Activated T-helper 1 cell treated with anti-CD3 and anti-CD28 coated beads, Interleukin-12 subunit alpha, Interleukin-12 subunit beta, Interleukin-2, Interleukin-4 antibody, amounts not matched to agents 30 ng/mL and 10 ng/mL and 1 ng/mL, durations not matched to agents 14 hours and 24 hours and 36 hours (primary cell): Measurements from ENCODE around the gene CA5A. TPM values are rescaled to one million over a fixed set of nuclear protein-coding genes. Genes with fewer than 3 reads are reported as not detected.

Experiments used
- DNase-seq: peaks from one replicate; pipeline ENCODE4 v3.0.0; 2021; ENCODE audit warnings: low spot score
- H3K27ac Mint-ChIP-seq: one replicate; pipeline ENCODE4 v1.8.0; 2021; ENCODE audit warnings: mild to moderate bottlenecking, mixed read lengths
- H3K27me3 Mint-ChIP-seq: one replicate; pipeline ENCODE4 v1.8.0; 2022; ENCODE audit warnings: mild to moderate bottlenecking, moderate library complexity, mixed read lengths; ENCODE audit not compliant: insufficient read depth
- H3K36me3 Mint-ChIP-seq: one replicate; pipeline ENCODE4 v1.8.0; 2021; ENCODE audit warnings: low read depth, mixed read lengths
- H3K4me1 Mint-ChIP-seq: one replicate; pipeline ENCODE4 v1.8.0; 2021; ENCODE audit warnings: low read depth, mixed read lengths
- H3K4me3 Mint-ChIP-seq: one replicate; pipeline ENCODE4 v1.8.0; 2021; ENCODE audit warnings: mild to moderate bottlenecking, moderate library complexity, mixed read lengths
- H3K9me3 Mint-ChIP-seq: one replicate; pipeline ENCODE4 v1.8.0; 2021; ENCODE audit warnings: mixed read lengths
- intact Hi-C: fragments of 100-400 bp; cut with micrococcal nuclease; formaldehyde crosslinking; loops from one replicate; pipeline ENCODE4 v1.15.1; 2024
- total RNA-seq: library from RNA; stranded (reverse); gene quantifications from 2 replicates; pipeline ENCODE4 v1.2.3, GENCODE V29; 2022

CA5A gene
- total RNA-seq, 1 donor from 2014 or later, result 0.13 TPM

GRCh38 chr16:87959391-87959990 lies 23.2 kb upstream of the CA5A start:
- no peaks in the 10 kb centered on the region for H3K27me3 Mint-ChIP-seq
- H3K4me3 Mint-ChIP-seq, result peak overlapping the region; percentile 66
- peak overlapping the region; percentile 2 for H3K27ac Mint-ChIP-seq
- intact Hi-C loops, result loop anchor here (10.0 kb wide), 1 partner anchor 745 kb away; the partner anchor contains the start of genes CTU2 and RNF166
- H3K9me3 Mint-ChIP-seq, result no peaks in the 10 kb centered on the region
- peaks cover 64% of the 10 kb centered on the region for H3K4me1 Mint-ChIP-seq
- DNase-seq, result no peak
- H3K36me3 Mint-ChIP-seq, result peaks cover 24% of the 10 kb centered on the region

DNA sequence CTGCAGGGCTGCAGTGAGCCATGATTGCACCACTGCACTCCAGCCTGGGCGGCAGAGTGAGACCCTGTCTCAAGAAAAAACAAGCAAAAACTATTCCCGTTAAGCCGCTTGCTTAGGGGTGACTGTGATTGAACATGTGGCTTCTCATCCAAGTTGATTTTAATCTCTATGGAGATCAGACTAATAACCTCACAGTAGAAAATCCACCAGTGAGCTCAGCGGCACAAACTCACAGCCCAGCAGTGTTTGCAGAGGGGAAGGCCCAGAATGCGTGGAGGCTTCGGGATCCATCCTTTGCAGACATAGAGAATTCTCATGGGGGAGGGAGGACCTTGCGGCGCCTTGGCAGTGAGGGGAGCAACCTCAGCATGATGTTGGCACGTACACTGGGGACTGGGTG lies 22.3 kb upstream of the CA5A start:
- H3K27me3 Mint-ChIP-seq, result no peaks in the 10 kb centered on the region
- H3K9me3 Mint-ChIP-seq, result no peaks in the 10 kb centered on the region
- H3K27ac Mint-ChIP-seq, result no peak overlapping the region
- H3K36me3 Mint-ChIP-seq, result peaks cover 30% of the 10 kb centered on the region
- intact Hi-C loops, result loop anchor here (10.0 kb wide), 1 partner anchor 746 kb away; the partner anchor contains the start of genes CTU2 and RNF166
- peaks cover 64% of the 10 kb centered on the region for H3K4me1 Mint-ChIP-seq
- no peak overlapping the region for H3K4me3 Mint-ChIP-seq
- no peak for DNase-seq

DNA sequence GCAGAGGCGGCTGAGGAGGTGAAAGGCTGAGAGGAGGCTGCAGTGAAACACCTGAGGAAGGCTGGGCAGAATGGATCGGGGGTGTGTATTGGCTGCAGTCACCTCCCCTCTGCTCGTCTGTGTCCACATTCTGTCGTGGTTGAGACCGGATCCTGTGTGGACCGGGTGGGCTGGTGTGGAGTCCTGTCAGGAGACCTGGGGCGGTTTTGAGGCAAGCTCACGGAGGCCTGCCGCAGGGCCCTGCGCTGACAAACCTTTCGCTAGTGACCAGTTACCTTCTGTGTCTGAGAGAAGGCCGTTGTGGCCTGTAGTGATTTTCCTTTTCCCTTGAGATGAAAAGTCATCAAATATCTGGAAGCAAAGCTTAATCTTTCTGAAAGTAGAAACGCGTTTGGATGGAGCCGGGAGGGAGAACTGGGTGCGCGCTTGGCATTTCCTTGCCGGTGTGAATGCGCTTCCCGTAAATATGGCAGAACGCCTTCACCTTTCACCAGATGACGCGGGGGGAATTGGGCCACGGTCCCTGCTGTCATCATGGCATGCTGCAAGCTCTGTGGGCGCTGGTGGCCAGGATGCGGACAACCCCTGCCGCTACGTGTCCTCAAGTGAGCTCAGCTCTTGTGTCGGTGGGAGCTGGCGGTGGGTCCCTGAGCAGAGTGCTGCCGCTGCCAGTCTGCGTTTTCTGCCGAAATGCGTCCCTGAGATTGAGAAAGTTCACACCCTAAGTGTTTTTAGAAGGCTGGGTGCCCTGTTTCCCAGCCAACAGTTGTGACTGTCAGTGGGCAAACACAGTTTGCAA lies 21.2 kb upstream of the CA5A start:
- Mint-ChIP-seq H3K36me3 (peaks cover 27% of the 10 kb centered on the region), H3K4me1 (peaks cover 58% of the 10 kb centered on the region), H3K27ac (peak overlapping the region; percentile 98), H3K4me3 (peak overlapping the region; percentile 78), H3K27me3 (no peaks in the 10 kb centered on the region), H3K9me3 (no peaks in the 10 kb centered on the region)
- intact Hi-C loops, result loop anchor here (2.0 to 10.0 kb wide), 2 partner anchors 47 to 747 kb away; partner anchors contain the start of genes CTU2 and RNF166
- DNase-seq, result no peak

GRCh38 chr16:87956365-87957231 lies 20.3 kb upstream of the CA5A start:
- peak; percentile 72 for DNase-seq
- peaks cover 31% of the 10 kb centered on the region for H3K36me3 Mint-ChIP-seq
- H3K27me3 Mint-ChIP-seq, result no peaks in the 10 kb centered on the region
- H3K9me3 Mint-ChIP-seq, result no peaks in the 10 kb centered on the region
- H3K27ac Mint-ChIP-seq, result peak overlapping the region; percentile 98
- peak overlapping the region; percentile 78 for H3K4me3 Mint-ChIP-seq
- H3K4me1 Mint-ChIP-seq, result peaks cover 62% of the 10 kb centered on the region
- intact Hi-C loops, result loop anchor here (1.0 to 10.0 kb wide), 5 partner anchors 25 to 748 kb away; partner anchors contain the start of genes CTU2 and RNF166

- intact Hi-C loops, result loop anchor here (1.0 to 10.0 kb wide), 5 partner anchors 25 to 749 kb away; partner anchors contain the start of genes CTU2 and RNF166
These were observed 19.7 kb upstream of the CA5A start for GRCh38 chr16:87956098-87956364.

DNA sequence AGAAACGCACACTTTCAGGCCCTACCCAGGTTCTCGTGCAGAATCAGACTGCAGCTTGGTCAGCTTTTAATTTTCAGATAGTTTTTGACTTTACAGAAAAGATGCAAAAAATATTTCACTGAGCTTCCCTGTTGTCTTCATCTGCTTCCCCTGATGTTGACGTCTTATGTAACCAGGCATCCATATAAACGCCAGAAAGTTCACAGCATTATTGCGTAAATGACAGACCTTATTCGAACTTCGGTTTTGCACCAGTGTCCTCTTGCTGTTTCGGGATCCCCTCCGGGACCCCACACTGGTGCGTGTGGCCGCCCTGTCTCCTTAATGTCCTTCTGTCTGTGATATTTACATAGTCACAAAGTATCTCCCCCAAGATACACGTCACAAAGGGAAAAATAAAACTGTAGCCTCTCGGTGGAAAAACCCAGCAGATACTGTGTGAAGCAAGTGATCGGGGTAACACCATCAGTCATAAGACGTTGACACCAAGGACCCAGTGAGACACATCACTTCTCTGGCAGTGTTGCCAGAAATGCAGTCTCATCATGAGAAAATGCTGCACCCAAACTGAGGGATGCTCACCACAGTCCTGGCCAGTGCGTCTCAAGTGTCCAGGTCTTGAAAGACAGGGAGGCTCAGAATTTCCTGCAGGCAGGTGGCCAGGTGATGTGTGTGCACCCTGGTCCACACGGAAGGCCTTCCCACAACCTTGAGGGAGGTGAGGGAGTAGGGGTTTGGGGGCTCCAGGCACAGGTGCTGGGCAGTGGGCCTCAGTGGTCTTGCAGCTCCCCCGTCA lies 19.2 kb upstream of the CA5A start:
- intact Hi-C loops, result loop anchor here (1.0 to 10.0 kb wide), 5 partner anchors 26 to 749 kb away; partner anchors contain the start of genes CTU2 and RNF166
- H3K4me3 Mint-ChIP-seq, result peak overlapping the region; percentile 78
- H3K9me3 Mint-ChIP-seq, result no peaks in the 10 kb centered on the region
- peaks cover 27% of the 10 kb centered on the region for H3K36me3 Mint-ChIP-seq
- no peak for DNase-seq
- peak overlapping the region; percentile 98 for H3K27ac Mint-ChIP-seq
- peaks cover 62% of the 10 kb centered on the region for H3K4me1 Mint-ChIP-seq
- no peaks in the 10 kb centered on the region for H3K27me3 Mint-ChIP-seq

More at GRCh38 chr16:87956098-87956364, 19.7 kb upstream of the CA5A start:
- peaks cover 27% of the 10 kb centered on the region for H3K36me3 Mint-ChIP-seq
- peak overlapping the region; percentile 78 for H3K4me3 Mint-ChIP-seq
- peak overlapping the region; percentile 98 for H3K27ac Mint-ChIP-seq
- no peaks in the 10 kb centered on the region for H3K9me3 Mint-ChIP-seq
- no peaks in the 10 kb centered on the region for H3K27me3 Mint-ChIP-seq
- no peak for DNase-seq
- H3K4me1 Mint-ChIP-seq, result peaks cover 62% of the 10 kb centered on the region

DNA sequence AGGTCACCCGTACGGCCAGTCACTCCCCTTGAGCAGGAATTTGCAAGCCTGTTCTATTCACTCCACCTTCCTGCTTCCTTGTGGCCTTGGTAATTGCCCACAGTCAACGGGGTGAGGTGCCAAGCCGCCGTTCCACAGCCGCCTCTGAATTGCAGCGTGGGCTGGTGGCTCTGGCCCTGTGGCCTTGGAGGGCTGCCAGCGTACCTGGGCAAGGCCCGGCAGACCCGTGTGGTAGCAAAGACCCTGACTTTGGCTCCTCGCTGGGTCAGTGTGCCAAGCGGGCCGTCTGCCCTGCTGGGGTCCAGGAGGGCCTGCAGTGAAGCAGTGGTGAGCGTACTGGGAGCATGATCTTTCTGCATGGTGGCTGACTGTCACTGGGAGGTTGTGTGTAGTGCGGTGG lies 18.5 kb upstream of the CA5A start:
- Mint-ChIP-seq H3K36me3 (peaks cover 27% of the 10 kb centered on the region), H3K4me3 (no peak overlapping the region), H3K9me3 (no peaks in the 10 kb centered on the region), H3K27me3 (no peaks in the 10 kb centered on the region), H3K27ac (no peak overlapping the region), H3K4me1 (peaks cover 56% of the 10 kb centered on the region)
- DNase-seq, result no peak
- intact Hi-C loops, result loop anchor here (10.0 kb wide), 1 partner anchor 750 kb away; the partner anchor contains the start of genes CTU2 and RNF166

DNA sequence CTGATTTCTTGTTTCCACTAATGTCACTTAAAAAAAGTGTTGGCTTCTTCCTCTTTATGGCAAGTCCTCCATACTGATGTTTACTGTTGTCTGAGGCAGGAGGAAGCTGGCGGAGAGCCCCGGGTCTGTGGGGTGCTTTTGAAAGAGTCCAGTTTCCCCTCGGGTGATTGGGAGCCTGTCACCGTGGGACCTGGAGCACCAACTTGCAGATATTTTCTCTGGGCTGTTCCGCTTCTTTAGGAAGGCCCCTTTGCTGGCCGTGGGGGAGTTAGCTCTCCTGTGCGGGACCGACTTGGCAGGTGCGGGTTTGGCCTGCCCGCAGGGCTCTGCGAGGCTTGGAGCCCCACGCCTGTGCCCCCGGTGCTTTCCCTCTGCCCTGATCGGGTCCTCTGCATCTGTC lies 18.0 kb upstream of the CA5A start:
- Mint-ChIP-seq H3K4me1 (peaks cover 56% of the 10 kb centered on the region), H3K9me3 (no peaks in the 10 kb centered on the region), H3K27me3 (no peaks in the 10 kb centered on the region), H3K27ac (peak overlapping the region; percentile 87), H3K36me3 (peaks cover 27% of the 10 kb centered on the region), H3K4me3 (peak overlapping the region; percentile 82)
- DNase-seq, result no peak
- intact Hi-C loops, result loop anchor here (10.0 kb wide), 1 partner anchor 750 kb away; the partner anchor contains the start of genes CTU2 and RNF166

DNA sequence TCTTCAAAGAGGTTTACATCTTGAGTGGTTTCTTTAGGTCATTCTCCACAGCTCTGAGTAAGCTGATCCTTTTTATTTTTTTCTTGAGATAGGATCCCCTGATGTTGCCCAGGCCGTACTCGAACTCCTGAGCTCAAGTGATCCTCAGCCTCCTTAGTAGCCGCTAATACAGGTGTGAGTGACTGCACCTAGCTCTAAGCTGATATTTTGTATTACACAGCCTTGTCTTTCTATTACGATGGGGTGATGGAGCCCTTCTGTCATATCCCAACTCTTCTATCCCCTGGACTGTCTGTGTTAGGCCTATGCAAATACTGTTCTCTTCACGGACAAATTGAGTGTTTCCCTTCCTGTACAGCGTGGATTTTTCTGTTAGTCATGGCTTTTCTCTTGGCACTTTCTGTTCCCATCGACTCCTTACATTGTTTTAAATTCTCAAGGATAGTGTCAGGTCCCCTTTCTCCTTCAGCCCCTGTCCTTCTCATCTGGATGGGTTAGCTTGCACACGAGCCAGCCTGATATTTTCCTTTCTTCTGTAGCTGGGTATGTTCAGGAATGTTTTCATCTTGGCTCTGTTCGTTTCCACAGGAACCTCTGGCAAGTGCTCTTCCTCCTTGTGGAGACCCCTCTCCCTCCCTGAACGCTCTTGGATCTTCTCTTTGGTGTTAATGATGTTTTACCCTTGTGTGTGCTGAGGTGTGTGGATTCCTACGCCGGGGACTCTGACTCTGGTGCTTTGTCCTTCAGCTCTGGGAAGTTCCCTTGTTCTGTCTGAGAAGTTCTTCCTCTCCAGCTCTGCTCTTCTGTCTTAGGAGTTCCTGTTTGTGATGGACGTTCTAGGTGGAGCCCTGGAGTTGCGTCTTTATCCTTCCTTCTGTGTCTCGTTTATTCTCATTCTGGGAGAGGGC lies 17.2 kb upstream of the CA5A start:
- peak overlapping the region; percentile 87 for H3K27ac Mint-ChIP-seq
- no peak for DNase-seq
- H3K4me3 Mint-ChIP-seq, result peak overlapping the region; percentile 82
- intact Hi-C loops, result loop anchor here (10.0 kb wide), 1 partner anchor 751 kb away; the partner anchor contains the start of genes CTU2 and RNF166
- peaks cover 59% of the 10 kb centered on the region for H3K4me1 Mint-ChIP-seq
- H3K9me3 Mint-ChIP-seq, result no peaks in the 10 kb centered on the region
- H3K36me3 Mint-ChIP-seq, result peaks cover 27% of the 10 kb centered on the region
- no peaks in the 10 kb centered on the region for H3K27me3 Mint-ChIP-seq

- Mint-ChIP-seq H3K4me1 (peaks cover 62% of the 10 kb centered on the region), H3K27me3 (no peaks in the 10 kb centered on the region), H3K27ac (peak overlapping the region; percentile 5), H3K9me3 (no peaks in the 10 kb centered on the region), H3K36me3 (peaks cover 26% of the 10 kb centered on the region), H3K4me3 (peak overlapping the region; percentile 92)
- no peak for DNase-seq
- intact Hi-C loops, result loop anchor here (10.0 kb wide), 1 partner anchor 752 kb away; the partner anchor contains the start of genes CTU2 and RNF166
These were observed 16.4 kb upstream of the CA5A start for GRCh38 chr16:87952751-87953150.
